Lower leg skin (tissue), 4 donors: ENCODE data around the gene TECTA. TPM values are rescaled to one million over a fixed set of nuclear protein-coding genes. Genes with fewer than 3 reads are reported as not detected.

Experiments used
- DNase-seq, 2 donors: peaks; one replicate each; pipeline ENCODE4 v3.0.0-alpha.2; 2019; ENCODE audit warnings: low spot score in 2 of 2
- H3K4me3 ChIP-seq: fragments of 200-600 bp; sonication (generic); 2 replicates; pipeline ENCODE4 v1.5.1; 2017; ENCODE audit warnings: mild to moderate bottlenecking, low read depth; ENCODE audit not compliant: poor library complexity, severe bottlenecking
- CTCF ChIP-seq, 3 donors: fragments of 450-650 bp; IDR thresholded peaks; one replicate each; pipeline ENCODE4 v1.5.1; 2016; ENCODE audit warnings: antibody characterized with exemption in 3 of 3, mild to moderate bottlenecking in 3 of 3, moderate library complexity in 2 of 3
- POLR2A ChIP-seq, 2 donors: fragments of 450-650 bp; IDR thresholded peaks; one replicate each; pipeline ENCODE4 v1.6.1; 2016 to 2017; ENCODE audit warnings: antibody characterized with exemption in 2 of 2, mild to moderate bottlenecking in 1 of 2, moderate library complexity in 1 of 2
- WGBS, 2 donors: methylation state at CpG; one replicate each; pipeline ENCODE4 v1.1.5; 2018; 5-methylcytosine and 5-hydroxymethylcytosine counted together
- intact Hi-C: fragments of 100-400 bp; cut with DNase I; formaldehyde crosslinking; loops from one replicate; pipeline ENCODE4 v1.15.0; 2023; ENCODE audit warnings: low total_unique reads
- total RNA-seq, 4 donors: library from RNA; depleted of rRNA; stranded (reverse); fragments of >200 nt; gene quantifications; one replicate each; pipeline ENCODE4 v1.1.0, GENCODE V29; 2016

Gene TECTA
- total RNA-seq, 4 donors from 2014 or later: 0.08 to 1.2 (median 0.20) TPM

GRCh38 chr11:121067962-121068647 lies 32.9 kb upstream of the TECTA start:
- TF ChIP-seq POLR2A (IDR thresholded peaks at IDR 0.05) (no peak), CTCF (IDR thresholded peaks at IDR 0.05) (no peak)
- WGBS, 2 donors: 86 to 91% methylated on average over 6 of the region's 6 CpGs
- no peak overlapping the region for H3K4me3 ChIP-seq
- intact Hi-C loops: no loop called here
- no peak for DNase-seq

GRCh38 chr11:121068787-121069186 lies 32.3 kb upstream of the TECTA start:
- no peak overlapping the region for H3K4me3 ChIP-seq
- DNase-seq: no peak

GRCh38 chr11:121070951-121071845 lies 29.8 kb upstream of the TECTA start:
- no peak for DNase-seq
- 63 to 71% methylated on average over 2 of the region's 2 CpGs for WGBS, 2 donors
- TF ChIP-seq CTCF (IDR thresholded peaks at IDR 0.05): no peak
- TF ChIP-seq POLR2A (IDR thresholded peaks at IDR 0.05): no peak
- H3K4me3 ChIP-seq: no peak overlapping the region
- intact Hi-C loops: no loop called here

More at GRCh38 chr11:121068787-121069186, 32.3 kb upstream of the TECTA start:
- 97 to 99% methylated on average over 6 of the region's 6 CpGs for WGBS, 2 donors
- TF ChIP-seq POLR2A (IDR thresholded peaks at IDR 0.05) (no peak), CTCF (IDR thresholded peaks at IDR 0.05) (no peak)
- intact Hi-C loops: no loop called here

GRCh38 chr11:121071846-121072450 lies 29.1 kb upstream of the TECTA start:
- intact Hi-C loops: no loop called here
- no peak overlapping the region for H3K4me3 ChIP-seq
- DNase-seq: no peak
- TF ChIP-seq POLR2A (IDR thresholded peaks at IDR 0.05) (no peak), CTCF (IDR thresholded peaks at IDR 0.05) (no peak)
- WGBS, 2 donors: 62 to 67% methylated on average over 5 of the region's 5 CpGs

GRCh38 chr11:121081321-121081720 lies 19.7 kb upstream of the TECTA start:
- DNase-seq: no peak
- intact Hi-C loops: no loop called here
- TF ChIP-seq CTCF (IDR thresholded peaks at IDR 0.05): no peak
- H3K4me3 ChIP-seq: no peak overlapping the region
- WGBS, 2 donors: 98 to 99% methylated on average over 3 of the region's 3 CpGs
